ENCODE results near the gene ITGA1.

The ITGA1 gene

GRCh38 chr5:52771343-52772039 is 16.2 kb upstream of the ITGA1 start:
- no peak overlapping the region for H3K27ac ChIP-seq
- CTCF ChIA-PET: no interaction called here
- POLR2A ChIA-PET (ENCODE audit: low non-redundant PET): no interaction called here
- no peak for DNase-seq (ENCODE audit: low spot score)
- TF ChIP-seq CTCF (conservative IDR thresholded peaks at IDR 0.05; ENCODE audit: low read depth): no peak

GRCh38 chr5:52772668-52773067 is 15.0 kb upstream of the ITGA1 start:
- POLR2A ChIA-PET (ENCODE audit: low non-redundant PET): no interaction called here
- no peak for TF ChIP-seq CTCF (conservative IDR thresholded peaks at IDR 0.05; ENCODE audit: low read depth)
- CTCF ChIA-PET: no interaction called here
- DNase-seq (ENCODE audit: low spot score): no peak
- no peak overlapping the region for H3K27ac ChIP-seq

GRCh38 chr5:52773342-52773741 is 14.4 kb upstream of the ITGA1 start:
- POLR2A ChIA-PET (ENCODE audit: low non-redundant PET): no interaction called here
- TF ChIP-seq CTCF (conservative IDR thresholded peaks at IDR 0.05; ENCODE audit: low read depth): no peak

GRCh38 chr5:52774005-52774410 is 13.7 kb upstream of the ITGA1 start:
- TF ChIP-seq CTCF (conservative IDR thresholded peaks at IDR 0.05; ENCODE audit: low read depth): no peak
- ChIA-PET POLR2A (ENCODE audit: low non-redundant PET) (no interaction called here), CTCF (no interaction called here)
- H3K27ac ChIP-seq: no peak overlapping the region
- DNase-seq (ENCODE audit: low spot score): no peak

More at GRCh38 chr5:52773342-52773741, 14.4 kb upstream of the ITGA1 start:
- H3K27ac ChIP-seq: no peak overlapping the region
- CTCF ChIA-PET: interaction anchor here (0.7 kb wide), 1 partner anchor 15 kb away, joined by 3 read pairs; no protein-coding TSS in a partner anchor
- DNase-seq (ENCODE audit: low spot score): no peak

GRCh38 chr5:52776116-52776515 is 11.6 kb upstream of the ITGA1 start:
- ChIA-PET CTCF (interaction anchor here (0.6 kb wide), 1 partner anchor 66 kb away, joined by 4 read pairs; no protein-coding TSS in a partner anchor), POLR2A (ENCODE audit: low non-redundant PET) (no interaction called here)
- H3K27ac ChIP-seq: no peak overlapping the region
- no peak for TF ChIP-seq CTCF (conservative IDR thresholded peaks at IDR 0.05; ENCODE audit: low read depth)
- DNase-seq (ENCODE audit: low spot score): no peak

GRCh38 chr5:52777186-52777585 is 10.5 kb upstream of the ITGA1 start:
- no peak for DNase-seq (ENCODE audit: low spot score)
- TF ChIP-seq CTCF (conservative IDR thresholded peaks at IDR 0.05; ENCODE audit: low read depth): no peak
- H3K27ac ChIP-seq: no peak overlapping the region
- POLR2A ChIA-PET (ENCODE audit: low non-redundant PET): no interaction called here
- CTCF ChIA-PET: interaction anchor here (0.7 kb wide), 1 partner anchor 266 kb away, joined by 3 read pairs; no protein-coding TSS in a partner anchor
